ENCODE data around the gene ATP7A.
A peak's percentile ranks its signal among the peaks of the same experiment; 100 is the strongest.
"Not testable (repeated sequence)": the region's sequence is repeated elsewhere in the genome, so short reads cannot be mapped to it uniquely, and the experiment has no call there.

Gene ATP7A

GRCh38 chrX:78037881-78038280 is 127.4 kb downstream of the ATP7A start:
- no peak for DNase-seq (ENCODE audit: low read depth)

DNA sequence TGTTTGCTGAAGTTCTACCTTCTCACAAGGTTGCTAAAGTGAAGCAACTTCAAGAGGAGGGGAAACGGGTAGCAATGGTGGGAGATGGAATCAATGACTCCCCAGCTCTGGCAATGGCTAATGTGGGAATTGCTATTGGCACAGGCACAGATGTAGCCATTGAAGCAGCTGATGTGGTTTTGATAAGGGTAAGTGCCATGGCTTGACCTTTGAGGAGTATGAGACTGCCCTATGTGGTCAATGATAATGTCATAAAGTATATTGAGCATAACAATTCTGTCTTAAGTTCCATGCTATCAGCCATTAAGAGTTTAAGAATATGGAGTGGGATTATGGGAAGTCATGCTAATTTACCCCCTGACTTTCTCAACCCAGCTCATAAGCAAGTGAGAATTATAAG is 132.1 kb downstream of the ATP7A start:
- no peak for DNase-seq (ENCODE audit: low read depth)

DNA sequence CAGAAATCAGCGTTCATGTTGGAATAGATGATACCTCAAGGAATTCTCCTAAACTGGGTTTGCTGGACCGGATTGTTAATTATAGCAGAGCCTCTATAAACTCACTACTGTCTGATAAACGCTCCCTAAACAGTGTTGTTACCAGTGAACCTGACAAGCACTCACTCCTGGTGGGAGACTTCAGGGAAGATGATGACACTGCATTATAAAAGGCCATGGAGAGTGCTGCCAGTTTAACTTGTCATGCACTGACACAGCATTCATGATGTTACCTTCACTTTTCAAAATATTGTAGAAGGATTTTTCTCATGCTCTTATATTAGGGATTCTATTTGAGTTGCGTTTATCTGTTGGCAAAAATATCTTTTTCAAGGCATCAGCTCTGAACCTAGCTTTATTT is 135.9 kb downstream of the ATP7A start:
- no peak for DNase-seq (ENCODE audit: low read depth)

DNA sequence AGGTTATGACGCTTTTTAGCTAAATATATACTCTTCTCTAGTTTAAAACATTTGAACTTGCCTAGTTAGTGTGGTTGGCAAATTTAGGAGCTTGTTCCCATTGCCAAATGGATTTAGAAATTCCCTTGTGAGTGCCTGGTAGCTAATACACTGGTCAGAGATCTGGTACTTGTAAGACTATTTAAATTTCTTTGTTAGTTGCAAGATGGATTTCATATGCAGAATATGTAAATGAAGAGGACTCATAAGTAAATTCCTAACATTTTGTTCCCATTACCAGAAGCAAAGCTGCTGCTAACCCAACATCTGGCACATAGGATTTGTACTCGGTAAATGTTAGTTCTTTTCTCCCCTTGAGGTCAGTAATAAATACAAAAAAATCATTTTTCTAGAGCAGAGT is 137.6 kb downstream of the ATP7A start:
- no peak for DNase-seq (ENCODE audit: low read depth)

DNA sequence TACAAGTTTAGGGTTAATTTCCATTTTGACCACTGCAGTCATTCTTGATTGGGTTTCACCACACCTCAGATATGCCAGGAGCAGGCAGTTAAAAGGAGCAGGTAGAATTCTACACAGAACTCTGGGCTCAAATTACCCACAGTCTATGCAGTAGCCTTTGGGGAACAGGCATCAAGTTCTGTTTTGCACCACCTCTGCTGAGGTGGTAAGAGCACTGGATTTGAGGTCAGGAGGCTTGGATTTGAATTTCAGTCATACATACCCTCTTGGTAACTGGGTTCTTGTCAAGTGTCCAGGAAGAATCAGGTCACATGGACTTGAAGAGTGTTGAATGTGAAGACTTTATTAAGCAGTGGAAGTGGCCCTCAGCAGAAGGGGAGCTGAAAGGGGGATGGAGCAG is 153.2 kb downstream of the ATP7A start:
- no peak for DNase-seq (ENCODE audit: low read depth)

DNA sequence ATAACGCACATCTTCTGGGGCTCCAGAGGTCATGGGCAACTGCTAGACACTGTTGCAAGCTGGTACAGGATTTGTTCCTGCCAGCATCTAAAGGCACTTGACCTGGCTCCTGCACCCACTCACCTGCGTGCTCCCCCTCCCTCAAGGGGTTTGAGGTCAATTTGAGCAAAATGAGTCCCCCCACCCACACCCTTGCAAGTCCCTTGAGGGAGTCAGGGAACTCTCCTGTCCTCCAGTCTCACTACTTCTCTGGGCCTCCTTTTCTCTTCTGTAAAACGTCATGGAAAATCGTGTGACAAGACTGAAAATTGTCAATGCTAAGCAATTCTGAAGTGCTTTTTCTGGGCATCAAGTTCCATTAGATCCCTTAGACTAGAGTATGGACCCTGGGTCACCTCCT is 153.7 kb downstream of the ATP7A start:
- no peak for DNase-seq (ENCODE audit: low read depth)

DNA sequence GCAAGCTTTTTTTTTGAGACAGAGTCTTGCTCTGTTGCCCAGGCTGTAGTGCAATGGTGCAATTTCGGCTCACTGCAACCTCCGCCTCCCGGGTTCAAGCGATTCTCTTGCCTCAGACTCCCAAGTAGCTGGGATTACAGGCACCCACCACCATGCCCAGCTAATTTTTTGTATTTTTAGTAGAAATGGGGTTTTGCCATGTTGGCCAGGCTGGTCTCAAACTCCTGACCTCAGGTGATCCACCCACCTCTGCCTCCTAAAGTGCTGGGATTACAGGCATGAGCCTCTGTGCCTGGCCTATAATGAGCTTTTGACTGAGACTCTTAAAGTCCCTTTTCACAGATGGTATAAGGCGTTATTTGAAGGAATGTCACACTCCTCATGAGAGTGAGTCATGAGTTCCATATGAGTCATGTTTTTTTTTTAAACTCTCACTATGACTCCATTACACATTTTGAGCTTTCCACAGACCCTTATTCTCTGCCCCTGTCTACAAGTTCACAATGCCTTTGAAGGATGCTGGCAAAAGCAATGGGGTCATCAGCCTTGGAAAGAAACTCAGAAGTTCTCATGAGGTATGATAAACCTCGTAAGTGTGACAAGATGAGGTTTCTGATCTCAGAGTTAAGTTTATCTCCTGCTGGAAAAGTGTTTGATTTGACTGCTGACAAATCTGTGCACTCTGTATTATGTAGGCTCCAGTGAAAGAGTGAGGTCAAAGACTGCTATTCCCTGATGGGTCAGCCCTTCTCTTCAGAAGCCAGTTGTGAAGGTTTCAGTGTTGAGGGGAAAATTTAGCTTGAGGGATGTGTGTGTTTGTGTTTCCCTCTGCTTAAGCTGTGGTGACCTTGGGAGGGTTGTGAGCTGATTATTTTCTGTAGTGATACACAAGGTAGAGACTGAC is 154.5 kb downstream of the ATP7A start:
- DNase-seq (ENCODE audit: low read depth), result peak; percentile 78

- DNase-seq (ENCODE audit: low read depth), result no peak
Measured at GRCh38 chrX:78066110-78066509, 155.6 kb downstream of the ATP7A start.

GRCh38 chrX:78071331-78071730 is 160.8 kb downstream of the ATP7A start:
- DNase-seq (ENCODE audit: low read depth), result no peak

GRCh38 chrX:78073147-78074077 is 162.9 kb downstream of the ATP7A start:
- DNase-seq (ENCODE audit: low read depth), result not testable (repeated sequence)

DNA sequence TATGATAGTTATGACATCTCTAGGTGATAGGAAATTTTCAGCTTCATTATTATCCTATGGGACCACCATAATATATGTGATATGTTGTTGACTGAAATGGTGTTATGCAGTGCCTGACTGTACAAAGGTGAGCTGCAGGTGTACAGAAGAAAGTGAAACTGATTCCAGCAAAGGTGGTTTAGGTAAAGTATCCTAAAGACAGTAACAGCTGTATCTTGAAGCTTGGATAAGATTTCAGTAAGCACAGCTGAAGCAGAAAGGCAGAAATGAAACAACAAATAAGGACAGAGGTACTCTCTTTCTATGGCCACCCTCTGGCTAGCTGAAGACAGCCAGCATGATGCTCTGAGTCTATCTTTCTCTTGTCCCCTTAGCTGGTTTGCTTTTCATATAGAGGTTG is 163.6 kb downstream of the ATP7A start:
- DNase-seq (ENCODE audit: low read depth), result no peak

GRCh38 chrX:78075787-78076389 is 165.4 kb downstream of the ATP7A start:
- peak; percentile 28 for DNase-seq (ENCODE audit: low read depth)

DNA sequence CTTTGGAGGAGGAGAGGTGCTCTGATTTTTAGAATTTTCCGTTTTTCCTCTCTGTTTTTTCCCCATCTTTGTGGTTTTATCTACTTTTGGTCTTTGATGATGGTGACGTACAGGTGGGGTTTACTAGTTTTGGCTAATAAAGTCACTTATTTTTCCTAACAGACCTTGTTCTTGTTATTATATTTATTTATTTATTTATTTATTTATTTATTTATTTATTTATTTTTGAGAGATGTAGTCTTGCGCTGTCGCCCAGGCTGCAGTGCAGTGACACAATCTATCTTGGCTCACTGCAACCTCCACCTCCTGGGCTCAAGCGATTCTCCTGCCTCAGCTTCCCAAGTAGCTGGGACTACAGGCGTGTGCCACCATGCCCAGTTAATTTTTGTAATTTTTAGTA is 170.9 kb downstream of the ATP7A start:
- not testable (repeated sequence) for DNase-seq (ENCODE audit: low read depth)

DNA sequence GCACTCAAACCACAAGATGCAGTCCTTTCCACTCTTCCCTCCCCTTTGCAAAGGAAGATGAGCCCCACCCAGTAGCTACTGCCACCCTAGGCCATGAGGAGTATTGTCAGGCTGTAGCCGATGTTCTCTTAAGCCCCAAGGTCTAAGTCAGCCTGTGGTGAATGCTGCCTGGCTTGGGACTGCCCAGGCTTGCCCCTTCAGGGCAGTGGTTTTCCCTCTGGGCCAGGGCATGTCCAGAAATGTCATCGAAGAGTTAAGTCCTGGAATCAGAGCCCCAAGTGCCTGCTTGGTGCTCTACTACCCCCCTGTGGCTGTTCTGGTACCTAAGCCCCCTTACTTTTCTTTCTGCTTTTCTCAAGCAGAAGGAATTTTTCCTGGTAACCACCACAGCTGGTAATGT is 181.8 kb downstream of the ATP7A start:
- peak; percentile 53 for DNase-seq (ENCODE audit: low read depth)

DNA sequence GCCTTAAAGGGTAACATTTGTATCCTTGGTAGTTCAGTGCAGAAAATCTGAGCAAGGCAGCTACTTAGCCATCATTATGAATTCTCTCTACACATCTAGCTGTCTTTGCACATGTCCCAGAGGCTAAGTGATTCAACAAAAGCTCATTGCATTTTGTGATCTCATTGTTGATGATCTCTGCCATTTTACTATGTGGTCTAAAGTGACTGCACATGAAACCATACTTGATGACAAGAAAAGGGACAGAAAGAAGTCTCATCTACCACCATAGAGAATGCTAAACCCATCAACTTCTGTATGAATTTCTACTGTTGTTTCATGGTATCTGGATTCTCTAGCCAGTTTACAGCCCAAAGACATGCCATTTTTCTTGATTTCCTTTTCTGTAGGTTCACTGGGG is 187.6 kb downstream of the ATP7A start:
- DNase-seq (ENCODE audit: low read depth), result no peak

All from ELR (cell line).